ENCODE measurements around the gene CCNB1IP1.

DNA sequence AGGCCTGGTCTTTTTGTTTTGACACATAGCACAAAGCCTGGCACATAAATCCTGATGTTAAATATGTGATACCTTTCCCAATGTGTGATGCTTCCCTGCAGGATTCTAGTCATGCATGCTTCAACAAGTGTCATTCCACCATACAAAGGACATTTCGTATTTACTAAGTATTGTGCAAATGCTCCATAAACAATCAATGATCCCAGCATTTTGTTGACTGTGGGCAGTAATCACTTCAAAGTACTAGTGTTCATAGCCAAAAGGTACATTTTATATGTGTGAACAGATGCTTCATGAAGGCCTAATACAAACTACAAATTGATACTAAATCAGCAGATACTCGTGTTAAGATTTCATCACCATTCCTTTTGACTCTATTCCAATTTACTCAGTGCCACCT is 4.4 kb downstream of the CCNB1IP1 start:
- TF ChIP-seq, protein P1, sequence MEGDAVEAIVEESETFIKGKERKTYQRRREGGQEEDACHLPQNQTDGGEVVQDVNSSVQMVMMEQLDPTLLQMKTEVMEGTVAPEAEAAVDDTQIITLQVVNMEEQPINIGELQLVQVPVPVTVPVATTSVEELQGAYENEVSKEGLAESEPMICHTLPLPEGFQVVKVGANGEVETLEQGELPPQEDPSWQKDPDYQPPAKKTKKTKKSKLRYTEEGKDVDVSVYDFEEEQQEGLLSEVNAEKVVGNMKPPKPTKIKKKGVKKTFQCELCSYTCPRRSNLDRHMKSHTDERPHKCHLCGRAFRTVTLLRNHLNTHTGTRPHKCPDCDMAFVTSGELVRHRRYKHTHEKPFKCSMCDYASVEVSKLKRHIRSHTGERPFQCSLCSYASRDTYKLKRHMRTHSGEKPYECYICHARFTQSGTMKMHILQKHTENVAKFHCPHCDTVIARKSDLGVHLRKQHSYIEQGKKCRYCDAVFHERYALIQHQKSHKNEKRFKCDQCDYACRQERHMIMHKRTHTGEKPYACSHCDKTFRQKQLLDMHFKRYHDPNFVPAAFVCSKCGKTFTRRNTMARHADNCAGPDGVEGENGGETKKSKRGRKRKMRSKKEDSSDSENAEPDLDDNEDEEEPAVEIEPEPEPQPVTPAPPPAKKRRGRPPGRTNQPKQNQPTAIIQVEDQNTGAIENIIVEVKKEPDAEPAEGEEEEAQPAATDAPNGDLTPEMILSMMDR (IDR thresholded peaks at IDR 0.05), result no peak
- no peak for TF ChIP-seq POLR2A (IDR thresholded peaks at IDR 0.05)
